ENCODE data around the gene SETBP1.

The SETBP1 gene

DNA sequence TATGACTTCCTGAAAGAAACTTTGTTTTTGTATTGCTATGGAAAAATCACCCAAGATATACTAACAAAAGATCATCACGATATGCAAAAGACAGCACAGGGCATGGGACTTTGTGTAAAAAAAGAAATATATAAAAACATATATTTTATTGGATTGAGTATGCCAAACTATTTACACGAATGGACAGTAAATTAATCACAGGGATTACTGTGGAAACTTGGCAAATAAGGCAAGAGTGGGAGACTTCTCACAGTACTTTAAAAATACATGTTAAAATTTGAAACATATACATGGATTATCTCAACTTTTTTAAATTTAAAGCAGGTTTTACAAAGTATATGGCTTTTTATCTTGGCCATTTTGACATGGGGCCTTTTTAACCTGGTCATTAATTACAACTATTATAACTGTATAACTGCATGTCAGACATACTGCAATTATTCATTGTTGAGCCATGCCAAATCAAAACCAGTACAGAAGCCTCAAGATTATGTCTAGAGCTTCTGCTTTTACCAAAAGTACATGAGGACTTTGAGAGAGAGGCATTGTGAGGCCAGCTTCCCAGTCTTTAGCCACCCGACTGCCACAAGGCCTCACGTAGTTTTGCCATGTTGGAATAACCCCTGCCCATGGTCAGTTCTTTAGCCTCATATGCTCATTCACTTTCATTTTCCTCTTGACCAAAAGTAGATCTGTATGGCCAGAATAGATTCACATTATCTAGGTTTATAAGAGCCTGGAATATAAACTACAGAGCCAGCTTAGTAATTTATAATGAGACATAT, 419.8 kb downstream of the SETBP1 start:
- in situ Hi-C loops (cut with MboI; ENCODE audit: low sequenced_read_pairs): no loop called here

GRCh38 chr18:45102126-45102525, 421.4 kb downstream of the SETBP1 start:
- in situ Hi-C loops (cut with MboI; ENCODE audit: low sequenced_read_pairs): no loop called here

DNA sequence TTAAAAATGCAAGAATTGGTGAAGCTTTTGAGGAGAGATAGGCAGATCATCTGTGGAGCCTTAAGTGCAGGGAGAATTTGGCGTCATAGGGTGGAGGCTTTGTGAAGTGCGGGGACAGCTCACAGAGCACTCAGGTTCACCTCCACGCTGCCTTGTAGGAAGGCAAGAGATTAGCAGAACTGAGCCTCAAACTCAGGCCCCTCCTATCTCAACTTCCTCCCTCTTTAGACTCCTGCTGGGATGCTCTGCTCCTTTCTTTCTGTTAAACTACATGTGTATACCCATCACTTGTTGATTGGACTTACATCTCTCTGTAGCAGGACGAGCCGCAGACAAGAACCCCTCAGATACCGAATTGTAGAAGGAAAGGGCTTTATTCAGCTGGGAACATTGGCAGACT, 422.2 kb downstream of the SETBP1 start:
- in situ Hi-C loops (cut with MboI; ENCODE audit: low sequenced_read_pairs): no loop called here

GRCh38 chr18:45103319-45104048, 422.8 kb downstream of the SETBP1 start:
- in situ Hi-C loops (cut with MboI; ENCODE audit: low sequenced_read_pairs): no loop called here

DNA sequence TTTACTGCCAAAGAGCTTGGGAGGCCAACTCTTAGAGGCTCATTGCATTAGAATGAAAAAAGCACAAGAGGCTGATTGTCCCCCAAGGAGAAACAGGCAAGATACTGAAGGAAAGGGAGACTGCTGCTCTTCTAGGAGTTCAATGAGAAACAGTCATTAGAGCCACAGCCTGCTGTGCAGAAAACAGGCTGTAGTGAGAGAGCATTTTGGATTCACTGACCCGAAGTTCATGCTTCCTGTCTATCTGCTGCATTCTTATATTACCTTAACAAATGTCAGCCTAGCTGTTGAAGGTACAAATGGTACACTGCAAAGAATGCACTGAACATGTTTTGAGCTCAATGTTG, 423.3 kb downstream of the SETBP1 start:
- in situ Hi-C loops (cut with MboI; ENCODE audit: low sequenced_read_pairs): no loop called here

- in situ Hi-C loops (cut with MboI; ENCODE audit: low sequenced_read_pairs): no loop called here
Observed at GRCh38 chr18:45106331-45106774, 425.7 kb downstream of the SETBP1 start.

GRCh38 chr18:45107425-45107824, 426.7 kb downstream of the SETBP1 start:
- in situ Hi-C loops (cut with MboI; ENCODE audit: low sequenced_read_pairs): no loop called here

DNA sequence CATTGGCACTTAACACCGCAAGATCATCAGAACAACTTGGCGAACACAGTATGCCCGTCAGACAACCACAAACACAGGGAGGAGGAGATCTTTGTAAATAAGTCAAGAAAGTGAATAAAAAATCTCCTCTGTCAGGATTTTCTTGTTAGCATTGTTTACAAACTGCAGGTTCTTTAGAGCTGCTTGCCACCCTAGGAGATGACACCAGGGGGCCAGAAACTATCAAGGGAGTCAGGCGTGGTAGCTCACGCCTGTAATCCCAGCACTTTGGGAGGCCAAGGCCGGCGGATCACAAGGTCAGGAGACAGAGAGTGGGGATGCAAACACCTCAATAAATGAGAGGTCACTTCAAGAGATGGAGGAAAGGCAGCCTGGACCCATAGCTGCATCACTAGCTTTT, 428.1 kb downstream of the SETBP1 start:
- in situ Hi-C loops (cut with MboI; ENCODE audit: low sequenced_read_pairs): no loop called here

DNA sequence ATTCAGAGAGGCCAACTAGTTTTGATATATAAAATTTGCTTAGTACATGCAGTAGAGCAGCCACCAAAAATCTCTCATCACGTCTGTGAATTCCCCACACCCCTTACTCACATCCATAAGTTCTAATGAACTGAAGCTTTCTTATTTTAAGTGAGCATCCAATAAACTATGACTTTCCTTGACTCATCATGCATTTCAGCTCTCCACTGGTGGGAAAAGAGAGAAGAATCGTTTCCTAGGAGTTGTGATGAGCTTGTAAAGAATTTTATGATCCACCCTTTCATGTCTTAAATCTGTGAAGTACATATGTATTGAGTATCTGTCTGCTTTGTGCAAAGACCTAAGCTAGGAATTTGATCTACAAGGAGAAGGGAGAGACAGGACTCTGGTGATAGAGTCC, 428.6 kb downstream of the SETBP1 start:
- in situ Hi-C loops (cut with MboI; ENCODE audit: low sequenced_read_pairs): no loop called here

GRCh38 chr18:45109706-45110105, 429.0 kb downstream of the SETBP1 start:
- in situ Hi-C loops (cut with MboI; ENCODE audit: low sequenced_read_pairs): no loop called here

- in situ Hi-C loops (cut with MboI; ENCODE audit: low sequenced_read_pairs): no loop called here
Observed at GRCh38 chr18:45110577-45111501, 430.2 kb downstream of the SETBP1 start.

GRCh38 chr18:45111502-45111848, 430.8 kb downstream of the SETBP1 start:
- in situ Hi-C loops (cut with MboI; ENCODE audit: low sequenced_read_pairs): no loop called here

- in situ Hi-C loops (cut with MboI; ENCODE audit: low sequenced_read_pairs): no loop called here
Observed at GRCh38 chr18:45112682-45113081, 432.0 kb downstream of the SETBP1 start.

DNA sequence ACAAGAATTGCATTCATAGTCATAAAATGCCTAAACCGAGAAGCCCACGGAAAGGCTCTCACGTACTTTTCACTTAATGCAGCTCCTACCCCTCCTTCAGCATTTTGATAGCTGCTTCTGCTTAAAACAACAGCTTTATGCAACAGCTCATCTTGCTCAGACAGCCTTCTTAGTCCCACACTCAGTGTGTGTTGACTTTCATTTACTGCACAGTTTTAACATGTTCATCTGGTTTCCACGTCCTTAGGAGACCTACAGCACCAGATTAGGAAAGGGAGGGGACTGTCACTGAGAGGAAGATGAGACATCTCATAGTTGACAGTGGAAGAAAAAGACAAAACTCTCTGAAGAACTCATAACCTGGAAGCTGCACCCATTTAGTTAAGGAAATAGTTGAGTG, 435.4 kb downstream of the SETBP1 start:
- in situ Hi-C loops (cut with MboI; ENCODE audit: low sequenced_read_pairs): no loop called here
